Stimulated activated CD4-positive, alpha-beta T cell treated with anti-CD3 and anti-CD28 coated beads, TNF-alpha, amount 100 ng/mL, for 24 hours (primary cell): ENCODE results near the gene CKAP2.
"Not testable (repeated sequence)": the region's sequence is repeated elsewhere in the genome, so short reads cannot be mapped to it uniquely, and the experiment has no call there.

Experiments used
- DNase-seq, 3 experiments: peaks; one replicate each; pipeline ENCODE4 v3.0.0-alpha.2; 2020; ENCODE audit warnings: low read depth in 3 of 3

The CKAP2 gene

DNA sequence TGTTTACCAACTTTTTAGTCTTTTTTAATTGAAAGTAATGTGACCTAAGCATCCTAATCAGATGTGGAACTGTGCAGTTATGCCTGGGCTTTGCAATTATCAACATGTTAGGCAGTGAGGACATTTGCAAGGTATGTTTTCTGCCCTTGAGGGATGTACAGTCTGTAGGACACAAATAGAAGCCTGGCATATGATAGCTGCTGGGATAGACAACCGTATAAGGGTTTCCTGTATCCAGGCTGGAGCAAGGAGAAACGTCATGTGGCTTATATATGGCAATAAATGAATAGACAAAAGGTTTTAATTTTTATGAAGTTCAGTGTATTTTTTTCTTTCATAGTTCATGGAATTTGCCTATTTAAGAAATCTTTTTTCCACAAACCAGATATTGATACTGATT is 2.8 kb upstream of the CKAP2 start:
- no peak for DNase-seq

DNA sequence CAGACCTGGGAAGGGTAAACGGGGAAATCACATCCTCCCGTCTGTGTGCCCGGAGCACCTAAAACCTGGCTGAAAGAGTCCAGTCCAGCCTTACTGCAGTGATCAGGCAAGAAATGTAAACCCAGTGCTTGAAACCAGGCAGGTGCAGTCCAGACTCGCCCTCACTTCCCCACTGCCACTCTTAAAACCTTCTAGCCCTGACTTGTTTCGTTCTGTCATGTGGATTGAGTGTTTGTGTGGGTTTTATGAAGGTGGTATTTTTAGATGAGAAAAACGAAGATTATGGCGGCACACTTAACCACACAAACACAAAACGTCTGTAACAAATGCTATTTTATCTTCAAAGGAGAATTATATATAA is 839 bp upstream of the CKAP2 start:
- no peak for DNase-seq

DNA sequence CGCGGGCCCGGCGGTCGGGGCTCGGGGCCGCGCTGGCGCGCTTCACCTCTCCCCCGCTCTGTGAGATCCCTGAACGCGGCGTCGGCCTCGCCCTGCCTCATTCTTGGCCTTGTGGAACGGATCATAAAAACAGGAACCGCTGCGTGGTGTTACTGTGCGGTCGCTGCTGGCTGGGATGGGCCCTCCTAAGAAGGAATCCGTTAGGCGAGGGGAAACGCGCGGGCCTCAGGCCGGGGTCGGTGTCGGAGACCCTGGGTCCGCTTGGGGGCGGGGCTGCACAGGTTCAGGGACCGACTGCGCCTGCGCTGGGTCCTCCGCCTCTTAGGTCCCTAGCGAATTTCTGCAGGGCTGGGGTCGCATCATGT is 381 bp downstream of the CKAP2 start:
- DNase-seq: peak; percentile 52 to 80 (median 64)

DNA sequence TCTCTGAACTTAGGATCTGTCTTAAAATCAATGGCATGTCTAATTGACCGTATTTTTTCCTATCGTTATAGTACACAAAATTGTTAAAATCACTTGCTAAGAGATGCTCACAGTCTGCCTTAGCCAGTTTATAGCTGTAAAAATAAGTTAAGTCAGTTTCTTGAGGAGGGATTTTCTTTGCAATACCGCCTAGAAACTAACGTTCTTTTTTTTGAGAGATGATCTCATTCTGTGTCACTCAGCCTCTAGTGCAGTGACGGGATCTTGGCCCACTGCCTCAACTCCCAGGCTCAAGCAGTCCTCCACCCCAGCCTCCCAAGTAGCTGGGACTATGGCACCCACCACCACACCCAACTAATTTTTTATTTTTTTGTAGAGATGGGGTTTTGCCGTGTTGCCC is 4.4 kb downstream of the CKAP2 start:
- DNase-seq: no peak

DNA sequence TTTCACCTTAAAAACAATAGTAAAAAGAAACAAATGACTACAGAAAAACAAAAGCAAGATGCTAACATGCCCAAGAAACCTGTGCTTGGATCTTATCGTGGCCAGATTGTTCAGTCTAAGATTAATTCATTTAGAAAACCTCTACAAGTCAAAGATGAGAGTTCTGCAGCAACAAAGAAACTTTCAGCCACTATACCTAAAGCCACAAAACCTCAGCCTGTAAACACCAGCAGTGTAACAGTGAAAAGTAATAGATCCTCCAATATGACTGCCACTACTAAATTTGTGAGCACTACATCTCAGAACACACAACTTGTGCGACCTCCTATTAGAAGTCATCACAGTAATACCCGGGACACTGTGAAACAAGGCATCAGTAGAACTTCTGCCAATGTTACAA is 6.0 kb downstream of the CKAP2 start:
- no peak for DNase-seq

DNA sequence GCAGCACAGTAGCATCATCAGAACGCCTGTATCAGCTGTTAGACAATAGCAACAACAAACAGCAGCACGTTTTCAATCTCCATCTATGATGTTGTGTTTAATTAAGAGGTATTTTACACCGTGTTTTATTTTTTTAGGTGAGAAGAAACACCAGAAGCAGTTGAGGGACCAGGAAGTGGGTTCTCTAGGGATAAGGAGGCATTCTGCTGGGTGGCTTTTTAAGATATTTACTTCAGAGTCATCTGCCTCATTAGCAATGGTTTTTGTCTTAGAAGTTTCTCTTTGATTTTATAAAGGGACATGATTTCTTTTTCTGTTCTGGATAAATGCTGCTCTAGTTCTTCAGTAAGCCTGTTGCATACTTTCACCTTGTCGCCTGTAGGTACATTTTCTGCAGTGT is 8.2 kb downstream of the CKAP2 start:
- DNase-seq: no peak

DNA sequence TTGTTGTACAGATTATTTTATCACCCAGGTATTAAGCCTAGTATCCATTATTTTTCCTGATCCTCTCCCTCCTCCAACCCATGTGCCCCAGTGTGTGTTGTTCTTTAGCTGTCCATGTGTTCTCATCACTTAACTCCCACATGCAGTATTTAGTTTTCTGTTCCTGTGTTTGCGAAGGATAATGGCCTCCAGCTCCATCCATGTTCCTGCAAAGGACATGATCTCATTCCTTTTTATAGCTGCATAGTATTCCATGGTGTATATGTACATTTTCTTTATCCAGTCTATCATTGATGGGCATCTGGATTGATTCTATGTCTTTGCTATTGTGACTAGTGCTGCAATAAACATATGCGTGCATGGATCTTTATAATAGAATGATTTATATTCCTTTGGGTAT is 13.2 kb downstream of the CKAP2 start:
- not testable (repeated sequence) for DNase-seq

DNA sequence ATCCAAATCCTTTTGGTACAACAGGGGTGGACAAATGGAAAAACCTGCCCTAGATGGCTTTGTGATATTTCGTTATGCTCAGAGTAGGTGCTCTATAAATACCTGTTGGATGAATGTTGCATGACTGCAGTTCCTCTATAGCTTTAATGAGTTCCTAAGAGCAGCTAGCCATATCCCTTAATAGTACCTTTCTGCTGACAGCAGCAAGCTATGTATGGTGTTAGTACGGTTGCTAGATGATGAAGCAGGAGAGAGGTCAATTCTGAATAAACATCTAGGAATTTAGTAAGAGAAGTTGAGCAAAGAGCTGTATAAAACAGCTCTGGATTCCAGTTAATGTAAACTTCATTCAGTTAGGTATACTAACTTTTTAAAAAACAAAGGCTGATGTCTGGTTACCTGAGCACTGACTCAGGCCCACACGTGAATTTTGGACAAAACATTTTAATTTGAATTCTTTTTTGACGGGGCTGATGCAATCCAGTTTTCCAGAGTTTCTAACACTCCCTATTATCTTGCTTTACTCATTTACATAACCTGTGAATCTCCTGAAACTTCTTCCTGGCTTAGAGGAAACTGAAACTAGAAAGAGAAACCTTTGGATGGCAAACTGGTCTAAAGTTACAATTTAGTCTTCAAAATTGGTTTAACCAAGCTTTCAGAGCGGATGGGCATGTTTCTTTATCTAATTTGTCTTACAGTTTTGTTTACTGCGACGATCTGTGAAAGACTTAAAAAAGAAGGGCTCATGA is 25.6 kb downstream of the CKAP2 start:
- not testable (repeated sequence) for DNase-seq

DNA sequence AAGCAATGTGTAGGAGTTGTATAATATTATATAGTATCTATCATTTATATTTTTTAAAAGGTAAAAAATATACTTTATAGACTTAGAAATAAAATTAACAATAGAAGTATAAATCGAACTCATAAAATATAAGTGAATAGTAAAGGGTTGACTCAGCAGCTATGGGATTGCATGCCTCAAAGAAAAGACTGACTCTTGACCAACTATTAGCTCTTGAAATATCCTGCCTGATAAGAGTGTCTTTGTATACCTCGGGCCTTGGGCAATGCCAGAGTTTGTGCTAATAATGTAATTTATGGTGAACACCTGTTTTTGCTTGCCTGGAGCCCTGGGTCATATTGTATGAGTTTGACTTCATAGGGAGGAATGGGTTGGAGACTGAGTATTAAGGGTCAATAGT is 31.8 kb downstream of the CKAP2 start:
- not testable (repeated sequence) for DNase-seq

DNA sequence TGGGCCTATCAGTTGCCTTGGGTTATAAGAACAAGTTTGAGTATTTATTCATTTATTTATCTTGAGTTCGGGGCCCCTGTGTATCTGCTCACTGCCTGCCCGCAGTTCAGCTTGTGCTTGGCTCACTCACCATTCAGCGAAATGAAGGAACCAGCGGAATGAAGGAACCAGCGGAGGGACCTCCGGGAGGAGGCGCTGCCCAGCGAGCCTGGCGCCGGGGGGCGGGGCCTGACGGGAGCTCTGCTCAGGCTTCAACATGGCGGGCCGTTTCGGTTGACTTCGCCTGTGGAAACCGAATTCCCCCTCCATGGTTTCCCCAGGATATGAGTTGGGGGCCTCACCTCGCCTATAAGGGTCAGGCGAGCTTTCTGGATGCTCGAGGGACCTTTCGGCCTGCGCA is 33.5 kb downstream of the CKAP2 start:
- DNase-seq: not testable (repeated sequence)

DNA sequence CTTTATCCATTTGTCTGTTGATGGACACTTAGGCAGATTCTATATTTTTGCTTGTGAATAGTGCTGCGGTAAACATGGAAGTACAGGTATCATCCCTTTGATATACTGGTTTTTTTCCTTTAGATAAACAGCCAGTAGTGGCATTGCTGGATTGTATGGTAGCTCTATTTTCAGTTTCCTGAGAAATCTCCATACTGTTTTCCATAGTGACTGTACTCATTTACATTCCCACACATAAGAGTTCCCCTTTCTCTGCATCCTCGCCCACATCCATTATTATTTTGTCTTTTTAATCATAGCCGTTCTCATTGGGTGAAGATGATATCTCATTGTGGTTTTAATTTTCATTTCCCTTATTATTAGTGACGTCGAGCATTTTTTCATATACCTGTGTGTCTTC is 35.7 kb downstream of the CKAP2 start:
- DNase-seq: not testable (repeated sequence)

DNA sequence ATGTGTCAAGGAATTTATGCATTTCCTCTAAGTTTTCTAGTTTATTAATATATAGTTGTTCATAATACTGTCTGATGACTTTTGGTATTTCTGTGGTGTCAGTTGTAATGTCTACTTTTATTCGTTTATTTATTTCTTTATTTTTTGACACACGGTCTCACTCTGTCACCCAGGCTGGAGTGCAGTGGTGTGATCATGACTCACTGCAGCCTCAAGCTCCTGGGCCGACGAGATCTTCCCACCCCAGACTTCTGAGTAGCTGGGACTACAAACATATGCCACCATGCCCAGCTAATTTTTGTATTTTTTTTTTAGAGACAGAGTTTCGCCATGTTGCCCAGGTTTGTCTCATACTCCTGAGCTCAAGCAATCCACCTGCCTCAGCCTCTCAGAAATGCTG is 39.0 kb downstream of the CKAP2 start:
- not testable (repeated sequence) for DNase-seq

DNA sequence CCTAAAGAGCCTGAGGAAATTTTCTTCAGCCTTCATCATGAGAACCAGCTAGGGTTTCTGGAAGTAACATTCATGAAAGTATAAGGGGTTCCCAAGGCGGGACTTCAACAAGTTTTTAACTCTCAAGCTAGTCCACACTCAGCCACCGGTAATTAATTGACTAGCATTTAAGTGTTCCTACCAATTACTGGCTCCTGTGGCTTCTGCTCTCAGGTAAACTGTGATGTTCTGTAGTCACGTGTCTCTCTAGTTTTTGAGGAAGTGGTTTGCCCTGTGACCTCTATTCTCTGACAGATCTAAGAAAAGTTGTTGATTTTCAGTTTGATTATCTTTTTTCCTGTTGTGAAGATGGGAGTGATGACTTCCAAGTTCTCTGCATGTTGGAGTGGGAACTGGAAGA is 42.7 kb downstream of the CKAP2 start:
- DNase-seq: not testable (repeated sequence)

DNA sequence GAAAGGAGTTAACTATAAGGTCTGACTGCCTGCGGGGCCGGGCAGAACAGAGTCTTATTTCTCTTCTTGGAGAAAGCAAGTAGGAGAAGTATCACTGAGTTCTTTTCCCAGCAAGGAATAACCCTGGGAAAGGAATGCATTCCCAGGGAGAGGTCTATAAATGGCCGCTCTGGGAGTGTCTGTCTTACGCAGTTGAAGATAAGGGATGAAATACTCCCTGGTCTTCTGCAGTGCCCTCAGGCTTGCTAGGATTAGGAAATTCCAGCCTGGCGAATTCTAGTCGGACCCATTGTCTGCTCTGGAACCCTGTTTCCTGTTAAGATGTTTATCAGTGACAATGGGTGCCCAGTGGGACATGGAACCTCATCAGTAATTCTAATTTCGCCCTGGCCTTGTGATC is 47.0 kb downstream of the CKAP2 start:
- DNase-seq: not testable (repeated sequence)

DNA sequence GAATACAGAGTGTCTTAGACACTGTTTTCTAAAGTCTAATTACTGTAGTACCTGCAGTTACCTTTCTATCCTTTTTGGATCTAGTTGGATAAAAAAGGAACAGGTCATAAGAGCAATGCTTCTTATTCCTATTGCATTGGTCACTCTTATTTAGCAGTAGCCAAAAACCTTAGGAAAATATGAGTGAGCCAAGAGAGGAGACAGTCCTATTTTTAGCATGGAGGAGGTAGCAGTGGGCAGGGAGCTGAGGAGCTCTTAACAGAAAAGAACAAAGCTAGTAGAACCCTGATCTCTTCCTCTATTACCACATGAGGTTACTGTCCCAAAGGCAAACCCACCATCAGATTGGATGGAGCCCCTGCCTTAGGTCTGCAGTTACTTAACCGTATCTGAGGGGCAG is 50.6 kb downstream of the CKAP2 start:
- not testable (repeated sequence) for DNase-seq

DNA sequence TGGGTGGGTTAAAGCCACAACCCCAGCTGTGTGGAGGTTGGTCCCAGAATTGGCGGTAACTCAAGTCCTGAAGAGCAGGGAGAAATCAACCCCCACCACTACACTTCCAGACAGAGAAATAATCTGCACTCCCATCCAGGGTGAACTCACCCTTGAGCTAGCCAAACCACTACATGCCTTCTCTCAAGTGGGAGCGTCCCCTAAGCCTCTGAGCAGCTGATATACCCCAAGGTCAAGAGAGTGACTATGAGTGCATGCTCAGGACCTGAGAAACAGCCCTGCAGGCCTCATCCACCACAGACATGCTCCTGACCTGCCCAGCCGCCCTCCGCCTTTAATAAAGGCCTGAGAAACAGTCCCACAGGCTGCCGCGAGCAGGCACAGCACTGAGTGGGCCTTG is 54.3 kb downstream of the CKAP2 start:
- DNase-seq: not testable (repeated sequence)

DNA sequence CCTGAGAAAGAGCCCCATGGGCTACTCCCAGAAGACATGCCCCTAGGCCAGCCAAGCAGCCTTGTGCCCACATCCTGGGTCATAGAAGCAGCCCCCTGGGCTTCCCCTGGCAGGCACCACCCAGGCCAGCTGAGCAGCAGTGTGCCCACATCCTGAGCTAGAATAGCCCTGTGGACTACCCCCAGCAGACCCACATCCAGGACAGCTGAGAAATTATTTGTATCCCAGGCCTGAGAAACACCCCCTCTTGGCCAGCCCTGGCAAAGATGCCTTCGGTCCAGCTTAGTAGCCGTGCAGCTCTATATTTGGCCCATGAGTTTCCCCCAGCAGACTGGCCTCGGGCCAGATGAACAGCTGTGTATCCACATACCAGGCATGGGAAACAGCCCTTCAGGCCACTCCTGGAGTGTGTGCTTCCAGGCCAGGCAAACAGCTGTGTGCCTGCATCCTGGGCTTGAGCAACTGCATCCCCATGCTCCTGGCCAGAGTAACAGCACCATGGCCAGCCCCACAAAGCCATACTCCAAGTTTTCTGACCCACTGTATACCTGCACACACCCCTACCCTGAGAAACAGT is 55.0 kb downstream of the CKAP2 start:
- not testable (repeated sequence) for DNase-seq

DNA sequence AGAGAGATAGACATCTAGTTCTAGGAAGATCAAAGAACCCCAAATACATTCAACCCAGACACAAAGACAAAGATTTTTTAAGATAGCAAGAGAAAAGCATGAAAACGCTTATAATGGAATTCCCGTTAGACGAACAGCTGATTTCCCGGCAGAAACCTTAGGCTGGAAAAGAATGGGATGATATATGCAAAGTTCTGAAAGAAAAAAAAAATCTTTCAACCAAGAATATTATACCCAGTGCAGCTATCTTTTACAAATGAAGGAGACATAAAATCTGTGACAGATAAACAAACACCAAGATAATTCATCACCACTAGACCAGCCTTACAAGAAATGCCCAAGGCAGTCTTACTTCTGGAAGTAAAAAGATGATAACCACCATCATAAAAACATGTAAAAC is 56.3 kb downstream of the CKAP2 start:
- not testable (repeated sequence) for DNase-seq

DNA sequence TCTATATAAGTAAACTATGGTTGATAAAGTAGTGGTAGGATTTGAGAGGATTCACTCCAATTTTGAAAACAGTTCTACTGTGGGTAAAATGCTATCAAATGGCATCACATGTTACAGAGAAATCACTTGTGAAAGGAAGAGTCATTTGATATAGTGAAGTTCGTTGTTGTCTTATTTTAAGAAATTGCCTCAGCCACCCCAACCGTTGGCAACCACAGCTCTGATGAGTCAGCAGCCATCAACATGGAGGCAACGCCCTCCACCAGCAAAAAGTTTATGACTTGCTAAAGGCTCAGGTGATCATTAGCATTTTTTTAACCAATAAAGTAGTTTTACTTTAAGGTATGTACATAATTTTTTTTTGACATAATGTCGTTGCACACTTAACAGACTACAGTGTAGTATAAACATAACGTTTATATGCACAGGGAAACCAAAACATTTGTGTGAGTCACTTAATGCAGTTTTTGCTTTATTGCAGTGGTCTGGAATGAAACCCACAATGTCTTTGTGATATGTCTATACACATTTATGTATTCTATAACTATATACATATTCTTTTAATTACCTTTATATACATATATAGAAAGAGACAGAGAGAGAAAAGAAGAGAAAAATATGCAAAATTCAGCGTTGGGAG is 58.8 kb downstream of the CKAP2 start:
- DNase-seq: not testable (repeated sequence)

DNA sequence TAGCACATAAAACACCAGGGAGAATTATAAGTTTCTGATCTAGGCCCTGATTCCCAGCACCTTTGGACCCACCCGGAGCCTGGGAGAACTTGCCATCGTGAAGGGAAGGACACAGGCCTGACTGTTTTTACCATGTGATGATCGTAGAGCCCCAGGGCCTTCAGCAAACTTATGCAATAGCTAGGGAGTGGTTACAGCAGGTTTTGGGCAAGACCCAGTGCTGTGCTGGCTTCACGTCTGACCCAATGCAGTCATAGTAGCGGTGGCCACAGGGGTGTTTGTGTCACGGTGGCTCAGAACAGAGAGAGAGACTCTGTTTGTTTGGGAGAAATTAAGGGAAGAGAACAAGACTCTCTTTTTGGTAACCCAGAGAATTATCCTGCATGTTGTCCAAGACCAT is 68.0 kb downstream of the CKAP2 start:
- DNase-seq: not testable (repeated sequence)
